ENCODE data around the gene STK32B. TPM values are rescaled to one million over a fixed set of nuclear protein-coding genes. Genes with fewer than 3 reads are reported as not detected.
A peak's percentile ranks its signal among the peaks of the same experiment; 100 is the strongest.

Gene STK32B
- total and polyA plus RNA-seq, 12 donors, result 0.12 to 0.68 (median 0.34) TPM

GRCh38 chr4:5050520-5051277 is 581 bp upstream of the STK32B start:
- TF ChIP-seq, protein P1, sequence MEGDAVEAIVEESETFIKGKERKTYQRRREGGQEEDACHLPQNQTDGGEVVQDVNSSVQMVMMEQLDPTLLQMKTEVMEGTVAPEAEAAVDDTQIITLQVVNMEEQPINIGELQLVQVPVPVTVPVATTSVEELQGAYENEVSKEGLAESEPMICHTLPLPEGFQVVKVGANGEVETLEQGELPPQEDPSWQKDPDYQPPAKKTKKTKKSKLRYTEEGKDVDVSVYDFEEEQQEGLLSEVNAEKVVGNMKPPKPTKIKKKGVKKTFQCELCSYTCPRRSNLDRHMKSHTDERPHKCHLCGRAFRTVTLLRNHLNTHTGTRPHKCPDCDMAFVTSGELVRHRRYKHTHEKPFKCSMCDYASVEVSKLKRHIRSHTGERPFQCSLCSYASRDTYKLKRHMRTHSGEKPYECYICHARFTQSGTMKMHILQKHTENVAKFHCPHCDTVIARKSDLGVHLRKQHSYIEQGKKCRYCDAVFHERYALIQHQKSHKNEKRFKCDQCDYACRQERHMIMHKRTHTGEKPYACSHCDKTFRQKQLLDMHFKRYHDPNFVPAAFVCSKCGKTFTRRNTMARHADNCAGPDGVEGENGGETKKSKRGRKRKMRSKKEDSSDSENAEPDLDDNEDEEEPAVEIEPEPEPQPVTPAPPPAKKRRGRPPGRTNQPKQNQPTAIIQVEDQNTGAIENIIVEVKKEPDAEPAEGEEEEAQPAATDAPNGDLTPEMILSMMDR (IDR thresholded peaks at IDR 0.05), result peak; percentile 52 to 79 (median 69)
- peak overlapping the region in 1 of 10 donors; percentile 57 for H3K27ac ChIP-seq

GRCh38 chr4:5052204-5052702 is 973 bp downstream of the STK32B start:
- Histone ChIP-seq H3K27me3 (peaks cover 0 to 39% (median 24%) of the 10 kb centered on the region in 7 donors), H3K4me1 (peaks cover 0 to 22% (median 17%) of the 10 kb centered on the region in 9 donors), H3K36me3 (no peaks in the 10 kb centered on the region), H3K4me3 (peak overlapping the region in 9 of 10 donors; percentile 24 to 64 (median 57)), H3K9me3 (no peaks in the 10 kb centered on the region), H3K27ac (no peak overlapping the region)
- WGBS, 2 donors, result 13 to 19% methylated on average over 18 of the region's 18 CpGs
- DNase-seq (no peak), ATAC-seq (peak in 3 of 8 donors; percentile 8 to 17 (median 9))
- intact Hi-C loops (cut with DNase I), result loop anchor here in 7 of 10 donors (5.0 to 10.0 kb wide), 7 partner anchors 90 to 763 kb away; no protein-coding TSS in a partner anchor
- TF ChIP-seq, protein P1 (IDR thresholded peaks at IDR 0.05), result no peak

More at GRCh38 chr4:5050520-5051277, 581 bp upstream of the STK32B start:
- WGBS, 2 donors, result 1% methylated on average over 36 of the region's 36 CpGs
- H3K4me1 ChIP-seq, result peaks cover 0 to 23% (median 17%) of the 10 kb centered on the region in 9 donors
- no peaks in the 10 kb centered on the region for H3K36me3 ChIP-seq
- H3K27me3 ChIP-seq, result peaks cover 0 to 49% (median 24%) of the 10 kb centered on the region in 7 donors
- H3K4me3 ChIP-seq, result peak overlapping the region; percentile 24 to 64 (median 57)
- intact Hi-C loops (cut with DNase I), result loop anchor here in 8 of 10 donors (2.0 to 10.0 kb wide), 8 partner anchors 92 to 764 kb away; no protein-coding TSS in a partner anchor
- ATAC-seq (peak; percentile 83 to 95 (median 88)), DNase-seq (peak; percentile 66 to 69)
- peaks cover 0 to 10% (median 0%) of the 10 kb centered on the region in 11 donors for H3K9me3 ChIP-seq

GRCh38 chr4:5052726-5053425 is 1.6 kb downstream of the STK32B start:
- WGBS, 2 donors, result 65 to 72% methylated on average over 6 of the region's 6 CpGs
- Histone ChIP-seq H3K27ac (no peak overlapping the region), H3K4me3 (peak overlapping the region in 1 of 10 donors; percentile 58), H3K36me3 (no peaks in the 10 kb centered on the region), H3K9me3 (no peaks in the 10 kb centered on the region), H3K4me1 (peaks cover 0 to 22% (median 17%) of the 10 kb centered on the region in 9 donors), H3K27me3 (peaks cover 0 to 39% (median 24%) of the 10 kb centered on the region in 7 donors)
- intact Hi-C loops (cut with DNase I), result loop anchor here in 7 of 10 donors (5.0 to 10.0 kb wide), 7 partner anchors 89 to 762 kb away; no protein-coding TSS in a partner anchor
- TF ChIP-seq, protein P1 (IDR thresholded peaks at IDR 0.05), result no peak
- DNase-seq (no peak), ATAC-seq (no peak)

GRCh38 chr4:5054532-5054931 is 3.3 kb downstream of the STK32B start:
- Histone ChIP-seq H3K27me3 (peaks cover 0 to 37% (median 24%) of the 10 kb centered on the region in 7 donors), H3K27ac (no peak overlapping the region), H3K4me1 (peaks cover 0 to 22% (median 17%) of the 10 kb centered on the region in 9 donors), H3K4me3 (no peak overlapping the region), H3K9me3 (peaks cover 0 to 4% (median 0%) of the 10 kb centered on the region in 11 donors), H3K36me3 (no peaks in the 10 kb centered on the region)
- WGBS, 2 donors, result 74% methylated on average over 5 of the region's 5 CpGs
- ATAC-seq (no peak), DNase-seq (no peak)
- intact Hi-C loops (cut with DNase I), result loop anchor here in 7 of 10 donors (5.0 to 10.0 kb wide), 7 partner anchors 88 to 760 kb away; no protein-coding TSS in a partner anchor
- TF ChIP-seq, protein P1 (IDR thresholded peaks at IDR 0.05), result no peak

Data from heart right ventricle (tissue), 16 donors.